ENCODE data around the gene MYH9.
A peak's percentile ranks its signal among the peaks of the same experiment; 100 is the strongest.

Gene MYH9

GRCh38 chr22:36237462-36238372 lies 150.1 kb downstream of the MYH9 start:
- Histone ChIP-seq H3K79me2 (ENCODE audit: low read length) (peaks cover 66% of the 10 kb centered on the region), H3K27me3 (replicated peaks; ENCODE audit: insufficient read depth, low read length) (no peaks in the 10 kb centered on the region), H3K9me2 (replicated peaks; ENCODE audit: insufficient read depth, low read length) (no peaks in the 10 kb centered on the region), H3K9ac (ENCODE audit: low read length) (peak overlapping the region; percentile 69; the same call in 1 of the 2 replicates), H3K27ac (ENCODE audit: low read length) (peak overlapping the region; percentile 79; the same call in 1 of the 2 replicates), H4K20me1 (ENCODE audit: insufficient read depth, low read length) (no peaks in the 10 kb centered on the region), H2AFZ (ENCODE audit: low read length) (no peak overlapping the region), H3K9me3 (replicated peaks; ENCODE audit: insufficient read depth, low read length) (no peaks in the 10 kb centered on the region), H3K36me3 (replicated peaks; ENCODE audit: insufficient read depth, low read length) (0 out of 2 replicates have a peak, but pooled peaks cover 9% of the 10 kb centered on the region), H3F3A (ENCODE audit: insufficient read depth, low read length) (peaks cover 10% of the 10 kb centered on the region), H3K4me2 (ENCODE audit: low read depth, low read length) (peak overlapping the region; percentile 70), H3K4me1 (ENCODE audit: low read length) (peaks cover 25% of the 10 kb centered on the region), H3K4me3 (ENCODE audit: low read length) (peak overlapping the region; percentile 93)
- peak; percentile 60 for DNase-seq
- TF ChIP-seq EZH2 (optimal IDR thresholded peaks at IDR 0.05; ENCODE audit: low read depth, low read length), result no peak
- no peak for TF ChIP-seq EZH2phosphoT487 (IDR thresholded peaks at IDR 0.05; ENCODE audit: low read length)
- TF ChIP-seq CTCF (IDR thresholded peaks at IDR 0.05; ENCODE audit: low read length), result no peak

- Histone ChIP-seq H3K27ac (ENCODE audit: low read length) (no peak overlapping the region), H3K4me2 (ENCODE audit: low read depth, low read length) (peak overlapping the region; percentile 70), H3K79me2 (ENCODE audit: low read length) (peaks cover 66% of the 10 kb centered on the region), H3K27me3 (replicated peaks; ENCODE audit: insufficient read depth, low read length) (no peaks in the 10 kb centered on the region), H3K9me3 (replicated peaks; ENCODE audit: insufficient read depth, low read length) (no peaks in the 10 kb centered on the region), H3K4me1 (ENCODE audit: low read length) (peaks cover 25% of the 10 kb centered on the region), H3K4me3 (ENCODE audit: low read length) (peak overlapping the region; percentile 93; the same call in 1 of the 2 replicates), H4K20me1 (ENCODE audit: insufficient read depth, low read length) (no peaks in the 10 kb centered on the region), H3K9ac (ENCODE audit: low read length) (peak overlapping the region; percentile 69; the same call in 1 of the 2 replicates), H3K36me3 (replicated peaks; ENCODE audit: insufficient read depth, low read length) (0 out of 2 replicates have a peak, but pooled peaks cover 9% of the 10 kb centered on the region), H3F3A (ENCODE audit: insufficient read depth, low read length) (peaks cover 10% of the 10 kb centered on the region), H2AFZ (ENCODE audit: low read length) (no peak overlapping the region), H3K9me2 (replicated peaks; ENCODE audit: insufficient read depth, low read length) (no peaks in the 10 kb centered on the region)
- DNase-seq, result no peak
- TF ChIP-seq EZH2phosphoT487 (IDR thresholded peaks at IDR 0.05; ENCODE audit: low read length), result no peak
- no peak for TF ChIP-seq CTCF (IDR thresholded peaks at IDR 0.05; ENCODE audit: low read length)
- TF ChIP-seq EZH2 (optimal IDR thresholded peaks at IDR 0.05; ENCODE audit: low read depth, low read length), result no peak
These were observed 151.1 kb downstream of the MYH9 start for GRCh38 chr22:36236388-36237319.

- H3K9ac ChIP-seq (ENCODE audit: low read length), result no peak overlapping the region
- H3K9me2 ChIP-seq (replicated peaks; ENCODE audit: insufficient read depth, low read length), result no peaks in the 10 kb centered on the region
- H3K27ac ChIP-seq (ENCODE audit: low read length), result no peak overlapping the region
- peak overlapping the region; percentile 70; the same call in 1 of the 2 replicates for H3K4me2 ChIP-seq (ENCODE audit: low read depth, low read length)
- peaks cover 10% of the 10 kb centered on the region for H3F3A ChIP-seq (ENCODE audit: insufficient read depth, low read length)
- no peaks in the 10 kb centered on the region for H3K9me3 ChIP-seq (replicated peaks; ENCODE audit: insufficient read depth, low read length)
- H3K79me2 ChIP-seq (ENCODE audit: low read length), result peaks cover 66% of the 10 kb centered on the region
- H3K36me3 ChIP-seq (replicated peaks; ENCODE audit: insufficient read depth, low read length), result 0 out of 2 replicates have a peak, but pooled peaks cover 9% of the 10 kb centered on the region
- H3K4me3 ChIP-seq (ENCODE audit: low read length), result no peak overlapping the region
- TF ChIP-seq EZH2phosphoT487 (IDR thresholded peaks at IDR 0.05; ENCODE audit: low read length) (no peak), EZH2 (optimal IDR thresholded peaks at IDR 0.05; ENCODE audit: low read depth, low read length) (no peak), CTCF (IDR thresholded peaks at IDR 0.05; ENCODE audit: low read length) (no peak)
- DNase-seq, result no peak
- no peak overlapping the region for H2AFZ ChIP-seq (ENCODE audit: low read length)
- no peaks in the 10 kb centered on the region for H3K27me3 ChIP-seq (replicated peaks; ENCODE audit: insufficient read depth, low read length)
- H4K20me1 ChIP-seq (ENCODE audit: insufficient read depth, low read length), result no peaks in the 10 kb centered on the region
- peaks cover 25% of the 10 kb centered on the region for H3K4me1 ChIP-seq (ENCODE audit: low read length)
These were observed 152.2 kb downstream of the MYH9 start for GRCh38 chr22:36235585-36235984.
